CD4-positive, alpha-beta T cell treated with Interleukin-4 for 1 hour (primary cell): ENCODE results near the gene CREB3L1.

Source experiments
- DNase-seq, 2 donors: peaks; one replicate each; pipeline ENCODE4 v3.0.0-alpha.2; 2020 to 2022

CREB3L1 gene

GRCh38 chr11:46330154-46330553 is 52.7 kb downstream of the CREB3L1 start:
- DNase-seq = no peak

- DNase-seq = no peak
These were observed 53.3 kb downstream of the CREB3L1 start for GRCh38 chr11:46330563-46331281.

- peak; percentile 42 to 66 for DNase-seq
These were observed 54.0 kb downstream of the CREB3L1 start for GRCh38 chr11:46331282-46331984.

- no peak for DNase-seq
These were observed 54.7 kb downstream of the CREB3L1 start for GRCh38 chr11:46332093-46332567.

GRCh38 chr11:46332568-46333393 is 55.3 kb downstream of the CREB3L1 start:
- no peak for DNase-seq

GRCh38 chr11:46333394-46333947 is 56.0 kb downstream of the CREB3L1 start:
- DNase-seq = peak in 1 of 2 donors; percentile 31

- DNase-seq = no peak
These were observed 56.7 kb downstream of the CREB3L1 start for GRCh38 chr11:46334211-46334610.

GRCh38 chr11:46335271-46335670 is 57.8 kb downstream of the CREB3L1 start:
- no peak for DNase-seq

- no peak for DNase-seq
These were observed 58.6 kb downstream of the CREB3L1 start for GRCh38 chr11:46335890-46336562.

- peak in 1 of 2 donors; percentile 63 for DNase-seq
These were observed 59.2 kb downstream of the CREB3L1 start for GRCh38 chr11:46336563-46337180.

GRCh38 chr11:46337626-46338345 is 60.3 kb downstream of the CREB3L1 start:
- no peak for DNase-seq

GRCh38 chr11:46338636-46338987 is 61.1 kb downstream of the CREB3L1 start:
- no peak for DNase-seq

GRCh38 chr11:46338988-46339666 is 61.7 kb downstream of the CREB3L1 start:
- no peak for DNase-seq

- no peak for DNase-seq
These were observed 62.4 kb downstream of the CREB3L1 start for GRCh38 chr11:46339816-46340215.

GRCh38 chr11:46341454-46341853 is 64.0 kb downstream of the CREB3L1 start:
- no peak for DNase-seq

GRCh38 chr11:46342239-46342638 is 64.8 kb downstream of the CREB3L1 start:
- no peak for DNase-seq

GRCh38 chr11:46343520-46343919 is 66.1 kb downstream of the CREB3L1 start:
- DNase-seq = no peak

- peak in 1 of 2 donors; percentile 39 for DNase-seq
These were observed 67.7 kb downstream of the CREB3L1 start for GRCh38 chr11:46345131-46345597.

GRCh38 chr11:46345881-46346484 is 68.5 kb downstream of the CREB3L1 start:
- no peak for DNase-seq
